NCI-H2196 (cell line): Measurements from ENCODE around the gene ENTPD8.

ENCODE experiments used
- DNase-seq: peaks from one replicate; lab custom pipeline; 2025; ENCODE audit not compliant: unreplicated experiment; lab: John Stamatoyannopoulos, UW

ENTPD8 gene

GRCh38 chr9:137447722-137448601 is 6.8 kb upstream of the ENTPD8 start:
- no peak for DNase-seq

GRCh38 chr9:137446851-137447471 is 5.8 kb upstream of the ENTPD8 start:
- no peak for DNase-seq

GRCh38 chr9:137445930-137446431 is 4.8 kb upstream of the ENTPD8 start:
- DNase-seq = no peak

GRCh38 chr9:137445275-137445807 is 4.2 kb upstream of the ENTPD8 start:
- DNase-seq = peak; percentile 69

GRCh38 chr9:137444106-137444790 is 3.1 kb upstream of the ENTPD8 start:
- DNase-seq = no peak

- no peak for DNase-seq
Measured at GRCh38 chr9:137441935-137442321, 771 bp upstream of the ENTPD8 start.

- no peak for DNase-seq
Measured at GRCh38 chr9:137439158-137439714, 1.9 kb downstream of the ENTPD8 start.

GRCh38 chr9:137438591-137439157 is 2.5 kb downstream of the ENTPD8 start:
- no peak for DNase-seq

- no peak for DNase-seq
Measured at GRCh38 chr9:137437691-137438590, 3.2 kb downstream of the ENTPD8 start.

- no peak for DNase-seq
Measured at GRCh38 chr9:137436761-137437600, 4.2 kb downstream of the ENTPD8 start.

GRCh38 chr9:137435980-137436760 is 5.0 kb downstream of the ENTPD8 start:
- DNase-seq = peak; percentile 65

- no peak for DNase-seq
Measured at GRCh38 chr9:137435381-137435891, 5.7 kb downstream of the ENTPD8 start.

- no peak for DNase-seq
Measured at GRCh38 chr9:137434498-137435380, 6.4 kb downstream of the ENTPD8 start.

GRCh38 chr9:137433916-137434431 is 7.2 kb downstream of the ENTPD8 start:
- DNase-seq = no peak

- no peak for DNase-seq
Measured at GRCh38 chr9:137433349-137433915, 7.7 kb downstream of the ENTPD8 start.

- no peak for DNase-seq
Measured at GRCh38 chr9:137432687-137433348, 8.3 kb downstream of the ENTPD8 start.
